GM21825 (cell line): ENCODE data around the gene VTA1.
"Not testable (repeated sequence)": the region's sequence is repeated elsewhere in the genome, so short reads cannot be mapped to it uniquely, and the experiment has no call there.

Source experiments
- ATAC-seq: cut with Tn5 transposase; IDR thresholded peaks from one replicate; pipeline ENCODE4 v1.9.1; 2021; ENCODE audit warnings: mild to moderate bottlenecking, moderate library complexity; ENCODE audit not compliant: unreplicated experiment

Gene VTA1

DNA sequence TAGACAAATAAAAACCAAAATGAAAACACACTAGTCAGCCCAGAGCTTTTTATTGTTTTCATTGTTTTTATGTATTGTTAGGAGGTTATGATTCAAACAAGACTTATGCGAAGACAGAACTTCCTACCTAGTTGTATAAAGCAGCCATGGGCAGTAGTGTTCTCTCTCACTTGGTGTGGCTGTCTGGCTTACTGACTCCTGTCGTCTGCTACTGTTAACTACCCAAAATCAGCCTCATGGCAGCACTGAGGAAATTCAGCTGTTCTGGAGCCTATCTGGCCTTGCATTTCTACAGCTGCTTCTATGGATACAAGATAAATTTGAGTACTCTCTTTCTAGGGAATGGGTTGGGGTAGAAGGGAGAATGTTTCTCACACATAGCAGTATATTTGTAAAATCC, 20.4 kb downstream of the VTA1 start:
- no peak for ATAC-seq

DNA sequence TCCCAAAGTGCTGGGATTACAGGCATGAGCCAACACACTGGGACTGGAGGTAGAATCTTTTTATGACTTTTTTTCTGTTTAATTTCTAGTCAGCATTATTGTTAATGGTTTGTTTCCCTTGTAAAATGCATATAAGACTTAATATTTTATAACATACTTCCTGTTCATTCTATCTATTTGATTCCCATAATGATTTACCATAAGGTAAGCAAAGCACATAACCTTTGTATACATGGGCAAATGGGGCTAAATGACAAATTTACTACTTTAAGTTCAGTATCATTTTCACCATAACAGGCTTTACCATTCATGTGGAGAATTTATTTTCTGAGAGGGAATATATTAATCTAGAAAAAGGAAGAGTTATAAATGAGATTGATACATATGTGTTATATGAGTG, 24.3 kb downstream of the VTA1 start:
- ATAC-seq, result no peak

DNA sequence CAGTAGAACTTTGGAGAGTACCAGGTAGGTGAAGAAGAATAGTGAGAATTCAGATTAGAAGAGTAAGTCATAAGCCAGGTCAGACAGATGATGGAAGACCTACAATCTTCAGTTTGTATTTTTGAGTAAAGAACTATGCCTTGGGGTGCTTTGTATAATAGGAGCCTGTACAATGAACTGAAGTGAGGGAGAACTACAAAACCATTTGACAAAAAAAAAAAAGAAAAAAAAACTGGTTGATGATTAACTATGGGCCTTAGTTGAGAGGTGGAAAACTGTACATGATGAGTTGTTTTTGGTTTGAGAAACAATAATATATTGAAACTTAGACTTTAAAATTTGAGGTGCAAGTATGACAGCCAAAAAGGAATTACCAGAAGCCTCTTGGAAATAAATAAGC, 25.7 kb downstream of the VTA1 start:
- no peak for ATAC-seq

DNA sequence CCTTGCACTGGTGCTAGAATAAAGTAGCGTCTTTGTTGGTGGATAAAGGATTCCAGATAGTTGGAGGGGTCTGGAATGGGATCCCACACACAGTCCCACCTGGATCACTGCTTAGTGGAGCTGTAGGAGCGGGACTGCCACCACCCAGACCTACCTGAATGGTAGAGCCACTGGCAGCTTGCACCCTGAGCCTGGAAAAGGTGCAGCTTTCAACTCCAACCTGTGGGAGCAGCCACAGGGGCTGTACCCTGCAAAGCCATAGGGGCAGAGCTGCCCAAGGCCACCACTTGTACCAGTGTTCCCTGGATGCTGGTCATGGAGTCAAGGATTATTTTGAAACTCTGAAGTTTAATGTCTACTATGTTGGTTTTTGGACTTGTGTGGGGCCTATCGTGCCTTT, 26.9 kb downstream of the VTA1 start:
- ATAC-seq, result no peak

DNA sequence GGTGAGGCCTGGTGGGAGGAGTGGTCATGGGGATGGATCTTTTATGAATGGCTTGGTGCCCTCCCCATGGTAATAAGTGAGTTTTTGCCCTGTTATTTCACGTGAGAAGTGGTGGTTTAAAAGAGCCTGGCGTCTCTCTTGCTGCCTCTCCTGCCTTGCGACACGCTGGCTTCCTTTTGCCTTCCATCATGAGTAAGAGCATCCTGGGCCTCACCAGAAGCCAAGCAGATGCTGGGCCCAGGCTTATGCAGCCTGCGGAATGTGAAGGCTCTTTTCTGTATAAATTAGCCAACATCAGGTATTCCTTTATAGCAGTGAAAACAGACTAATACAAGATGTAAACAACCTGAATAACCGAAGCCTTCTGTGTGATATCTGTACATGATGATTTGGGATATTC, 27.6 kb downstream of the VTA1 start:
- no peak for ATAC-seq

DNA sequence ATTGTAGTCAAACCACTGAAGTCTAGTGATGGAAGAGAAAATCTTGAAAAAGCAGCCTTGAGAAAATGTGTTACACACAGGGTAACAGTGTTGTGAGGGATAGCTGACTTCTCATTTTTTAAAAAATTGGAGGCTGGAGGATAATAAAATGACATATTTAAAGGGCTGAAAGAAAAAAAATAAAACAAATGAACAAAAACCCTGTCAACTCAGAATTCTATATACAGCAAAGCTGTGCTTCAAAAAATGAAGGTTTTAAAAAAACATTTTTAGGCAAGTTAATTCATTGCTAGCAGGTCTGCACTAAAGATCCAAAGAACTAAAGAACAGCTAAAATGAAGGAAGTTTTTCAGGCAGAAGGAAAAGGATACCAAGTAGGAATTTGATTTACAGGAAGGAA, 31.1 kb downstream of the VTA1 start:
- ATAC-seq, result no peak

DNA sequence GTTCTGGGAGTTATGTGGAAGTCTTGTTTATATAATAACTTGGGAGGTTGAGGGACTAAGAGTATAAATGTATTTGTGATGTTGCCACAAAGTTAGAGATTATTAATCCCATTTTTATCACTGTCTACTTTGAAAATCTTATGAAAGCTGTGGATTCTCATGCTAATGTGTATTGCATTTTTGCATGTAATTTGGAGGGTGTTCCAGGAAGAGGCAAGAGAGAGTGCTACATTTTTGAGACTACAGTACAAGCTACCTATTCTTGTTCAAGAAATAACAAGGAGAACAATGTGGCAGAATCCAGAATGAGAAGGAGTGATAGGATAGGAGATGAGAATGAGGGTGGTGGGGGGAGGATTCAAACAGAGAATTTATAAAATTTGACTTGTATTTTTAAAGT, 34.9 kb downstream of the VTA1 start:
- ATAC-seq, result no peak

DNA sequence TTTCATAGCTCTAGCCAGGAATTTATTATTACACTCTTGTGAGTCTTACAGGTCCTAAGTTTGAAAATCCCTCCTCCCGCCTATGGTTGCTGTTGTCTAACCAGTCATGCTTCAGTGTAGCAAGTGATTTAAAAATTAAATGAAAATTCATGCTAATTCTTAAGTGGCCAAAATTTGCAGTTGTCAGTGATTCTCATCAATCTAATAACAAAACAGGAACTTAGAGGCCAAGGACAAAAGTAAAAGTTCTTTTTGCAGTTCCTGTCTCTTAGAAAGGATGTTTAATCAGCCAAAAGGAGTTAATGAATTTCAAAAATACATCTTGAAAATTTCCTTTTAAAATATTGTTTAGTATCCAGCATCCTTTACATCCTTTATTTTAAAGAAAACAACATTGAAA, 36.3 kb downstream of the VTA1 start:
- no peak for ATAC-seq

DNA sequence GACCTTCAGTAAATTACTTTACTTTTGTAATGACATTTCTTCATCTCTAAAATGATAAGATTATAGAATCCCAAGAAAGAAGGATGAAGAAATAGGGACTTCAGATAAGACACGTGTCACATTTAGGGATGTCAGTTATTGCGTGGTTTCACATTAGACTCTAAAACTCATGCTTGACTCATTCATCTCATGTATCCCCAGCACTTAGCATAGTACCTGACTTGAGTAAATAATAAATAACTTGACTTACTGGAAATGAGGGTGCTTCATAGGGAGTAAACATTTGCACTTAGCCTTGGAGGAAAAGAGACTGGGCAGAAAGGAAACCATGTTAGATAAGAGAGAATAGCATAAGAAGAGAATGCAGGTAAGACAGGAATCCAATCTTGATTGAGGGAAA, 37.2 kb downstream of the VTA1 start:
- no peak for ATAC-seq

DNA sequence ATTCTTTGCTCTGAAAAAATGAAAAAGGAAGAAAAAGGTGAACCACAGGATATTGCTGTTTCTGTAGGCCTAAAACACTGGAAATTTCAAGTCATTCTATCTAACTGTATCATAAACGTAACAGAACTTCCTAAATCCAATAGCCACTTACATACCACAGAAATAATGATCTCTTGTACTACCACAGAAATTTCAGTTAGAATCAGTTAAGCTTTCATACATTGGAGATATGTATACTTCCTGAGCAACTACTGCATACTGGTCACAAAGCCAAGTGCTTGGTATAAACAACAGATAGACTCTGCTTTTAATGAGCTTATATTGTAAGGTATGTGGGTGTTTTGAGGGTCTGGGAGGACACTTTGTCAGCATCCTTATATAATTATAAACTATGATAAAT, 38.6 kb downstream of the VTA1 start:
- ATAC-seq, result no peak

DNA sequence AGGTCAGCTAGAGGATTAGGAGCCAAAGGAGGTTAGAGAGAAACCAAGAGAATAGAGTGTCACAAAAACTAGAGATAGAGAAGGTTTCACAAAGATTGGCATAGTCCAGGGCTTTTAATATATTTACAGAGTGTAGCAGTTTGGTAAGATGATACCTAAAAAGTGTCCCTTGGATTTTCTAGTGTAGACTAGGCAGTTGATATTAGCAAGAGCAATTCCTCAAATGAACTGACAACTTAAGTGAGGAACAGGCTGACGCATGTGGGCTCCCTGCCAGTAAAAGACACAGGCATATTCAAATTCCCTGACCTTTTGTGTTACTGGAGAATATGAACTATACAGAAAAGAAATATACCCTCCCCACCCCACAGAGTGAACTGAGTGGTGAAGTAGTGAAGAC, 40.1 kb downstream of the VTA1 start:
- ATAC-seq, result no peak

DNA sequence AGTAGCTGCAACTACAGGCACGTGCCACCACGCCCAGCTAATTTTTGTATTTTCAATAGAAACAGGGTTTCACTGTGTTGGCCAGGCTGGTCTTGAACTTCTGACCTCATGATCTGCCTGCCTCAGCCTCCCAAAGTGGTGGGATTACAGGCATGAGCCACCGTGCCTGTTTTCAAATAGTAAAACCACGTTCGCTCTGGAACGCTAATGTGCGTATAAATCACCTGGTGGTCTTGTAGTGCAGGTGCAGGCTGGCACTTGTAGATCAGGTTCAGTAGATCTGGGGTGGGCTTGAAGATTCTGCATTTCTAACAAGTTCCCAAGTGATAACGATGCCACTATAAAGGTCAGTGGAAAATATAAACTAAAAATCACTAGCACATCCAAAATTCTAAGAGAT, 41.3 kb downstream of the VTA1 start:
- not testable (repeated sequence) for ATAC-seq

DNA sequence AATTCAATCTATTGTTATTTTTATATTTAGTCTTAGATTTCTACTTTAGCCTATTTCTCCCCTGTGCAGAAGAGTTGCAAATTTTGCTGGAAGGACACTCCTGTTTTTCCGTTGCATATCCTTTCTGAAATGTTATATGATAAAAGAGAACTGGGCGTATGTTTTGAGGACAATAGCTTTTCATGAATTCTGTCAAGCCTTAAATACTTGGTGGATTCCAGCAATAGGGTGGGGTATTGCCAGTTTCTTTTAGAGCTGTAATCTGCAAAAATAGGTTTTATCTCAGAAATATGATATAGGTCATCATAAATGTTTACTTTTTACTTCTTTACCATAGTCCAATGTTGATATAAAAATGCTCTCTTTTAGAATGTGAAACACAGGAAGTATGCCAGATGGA, 42.0 kb downstream of the VTA1 start:
- no peak for ATAC-seq

DNA sequence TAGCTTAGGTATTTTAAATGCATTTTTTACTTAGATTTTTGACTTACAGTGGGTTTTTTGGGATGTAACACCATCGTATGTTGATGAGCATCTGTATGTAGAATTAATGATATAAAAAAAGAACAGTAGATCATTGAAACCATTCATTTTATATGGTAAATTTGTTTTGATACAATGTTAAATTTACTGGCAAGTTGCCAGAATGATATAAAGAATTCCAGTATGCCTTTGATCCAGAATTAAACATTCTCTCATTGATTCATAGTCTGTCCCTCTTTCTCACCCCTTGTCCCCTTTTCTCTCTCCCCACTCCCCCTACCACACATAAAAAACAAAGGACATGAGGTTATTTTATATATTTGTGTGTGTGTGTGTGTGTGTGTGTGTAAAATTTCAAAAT, 45.3 kb downstream of the VTA1 start:
- ATAC-seq, result no peak

DNA sequence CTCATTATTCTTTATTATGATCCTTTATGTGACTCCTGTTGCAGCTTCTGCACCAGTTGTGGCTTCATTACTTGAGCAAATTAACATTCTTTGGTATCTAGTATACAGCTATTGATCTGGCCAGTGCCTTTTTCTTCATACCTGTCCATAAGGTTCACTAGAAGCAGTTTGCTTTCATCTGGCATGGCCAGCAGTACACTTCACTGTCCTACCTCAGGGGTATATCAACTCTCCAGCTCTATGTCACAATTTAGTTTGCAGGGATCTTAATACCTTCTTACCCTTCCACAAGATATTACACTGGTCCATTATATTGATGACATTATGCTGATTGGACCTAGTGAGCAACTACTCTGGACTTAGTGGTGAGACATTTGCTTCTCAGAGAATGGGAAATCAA, 46.6 kb downstream of the VTA1 start:
- no peak for ATAC-seq

DNA sequence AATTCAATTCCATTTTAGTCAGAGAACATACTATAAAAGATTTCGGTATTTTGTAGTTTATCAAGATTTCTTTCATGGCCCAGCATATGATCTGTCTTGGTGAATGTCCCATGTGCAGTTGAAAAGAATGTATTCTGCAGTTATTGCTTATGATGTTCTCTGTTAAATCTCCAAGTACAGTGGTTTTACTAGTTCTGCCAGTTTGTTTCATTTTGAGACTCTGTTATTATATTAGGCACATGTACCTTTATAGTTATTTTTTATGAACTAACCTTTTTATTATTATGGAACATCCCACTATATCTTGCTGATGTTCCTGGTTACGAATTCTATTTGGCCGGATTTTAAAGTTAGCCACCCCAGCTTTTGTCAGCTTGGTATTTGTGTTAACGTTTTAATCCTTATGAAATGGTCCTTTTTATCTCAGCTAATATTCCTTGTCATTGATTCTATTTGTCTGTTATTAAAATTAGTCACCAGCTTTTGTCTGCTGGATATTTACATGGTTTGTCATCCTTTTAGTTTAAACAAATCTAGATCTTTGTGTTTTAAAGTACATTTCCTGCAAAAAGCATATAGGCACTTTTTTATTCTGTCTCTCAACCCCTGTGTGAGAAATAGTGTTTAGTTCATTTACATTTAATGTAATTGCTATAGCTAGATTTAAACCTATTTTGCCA, 48.9 kb downstream of the VTA1 start:
- no peak for ATAC-seq

DNA sequence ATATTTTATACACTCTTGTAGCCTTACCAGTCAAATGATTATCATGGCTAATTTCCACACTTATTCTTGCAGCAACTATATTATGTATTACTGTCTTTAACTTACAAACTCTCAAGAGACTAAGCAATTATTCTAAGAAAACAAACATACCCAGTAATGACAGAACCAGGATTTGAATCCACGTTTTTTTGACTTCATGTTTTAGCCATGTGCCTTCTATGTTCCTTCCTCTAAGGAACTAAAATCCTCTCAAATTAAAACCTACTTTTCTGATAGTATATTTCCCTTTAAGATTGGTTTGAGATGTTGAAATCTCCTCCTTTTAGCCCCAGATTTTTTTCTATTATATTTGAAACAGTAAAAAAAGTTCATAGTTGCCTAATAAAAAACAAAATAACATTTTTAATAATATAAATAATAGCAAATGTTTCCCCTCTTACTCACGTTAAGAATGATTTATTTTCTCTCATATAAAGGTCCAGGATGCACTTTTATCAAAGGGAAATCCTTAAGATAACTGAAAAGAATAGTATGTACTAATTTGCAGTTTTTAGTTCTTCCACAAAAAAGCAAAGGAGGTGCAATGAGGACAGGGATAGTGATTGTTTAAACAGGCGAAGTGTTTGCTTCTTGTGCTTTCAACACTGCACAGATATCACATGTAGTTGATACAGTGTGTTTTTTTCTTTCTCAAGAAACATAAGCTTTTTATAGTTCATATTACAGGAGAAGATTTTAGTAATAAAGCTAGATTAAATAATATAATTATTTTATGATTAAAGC, 54.0 kb downstream of the VTA1 start:
- ATAC-seq, result no peak

DNA sequence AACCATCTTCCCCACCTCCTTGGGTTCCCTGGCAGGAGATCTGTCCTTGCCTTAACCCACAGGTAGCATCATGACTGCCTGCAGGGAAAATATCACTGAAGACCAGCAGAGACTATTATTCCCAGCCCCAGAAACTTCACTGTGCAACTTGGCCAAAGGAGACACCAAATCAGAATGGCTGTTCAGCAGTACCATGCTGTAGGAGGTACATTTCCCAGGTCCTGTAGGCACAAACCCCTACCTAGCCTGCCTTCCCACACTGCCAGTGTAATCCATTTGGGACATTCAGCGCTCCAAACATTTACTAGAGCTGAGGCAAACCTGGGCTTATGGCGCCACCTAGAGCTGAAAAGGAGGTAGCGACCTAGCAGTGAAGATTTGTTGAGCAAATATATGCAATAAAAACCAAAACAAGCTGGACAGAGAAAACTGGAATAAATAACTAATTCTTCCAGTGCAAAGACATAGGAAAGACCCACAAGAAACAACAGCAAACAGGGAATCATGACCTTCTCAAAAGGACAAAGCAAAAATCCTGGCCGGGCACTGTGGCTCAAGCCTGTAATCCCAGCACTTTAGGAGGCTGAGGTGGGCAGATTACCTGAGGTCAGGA, 60.3 kb downstream of the VTA1 start:
- no peak for ATAC-seq

DNA sequence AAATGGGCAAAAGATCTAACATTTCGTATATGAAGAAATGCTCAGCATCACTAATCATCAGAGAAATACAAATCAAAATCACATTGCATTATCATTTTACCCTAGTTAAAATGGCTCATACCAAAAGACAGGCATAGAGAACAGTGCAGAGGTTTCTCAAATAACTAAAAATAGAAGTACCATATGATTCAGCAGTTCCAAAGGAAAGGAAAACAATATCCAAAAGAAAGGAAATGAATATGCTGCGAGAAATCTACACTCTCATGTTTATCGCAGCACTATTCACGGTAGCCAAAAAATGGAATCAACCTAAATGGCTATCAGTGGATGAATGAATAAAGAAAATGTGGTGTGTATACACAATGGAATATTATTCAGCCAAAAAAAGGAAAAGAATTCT, 63.5 kb downstream of the VTA1 start:
- no peak for ATAC-seq

DNA sequence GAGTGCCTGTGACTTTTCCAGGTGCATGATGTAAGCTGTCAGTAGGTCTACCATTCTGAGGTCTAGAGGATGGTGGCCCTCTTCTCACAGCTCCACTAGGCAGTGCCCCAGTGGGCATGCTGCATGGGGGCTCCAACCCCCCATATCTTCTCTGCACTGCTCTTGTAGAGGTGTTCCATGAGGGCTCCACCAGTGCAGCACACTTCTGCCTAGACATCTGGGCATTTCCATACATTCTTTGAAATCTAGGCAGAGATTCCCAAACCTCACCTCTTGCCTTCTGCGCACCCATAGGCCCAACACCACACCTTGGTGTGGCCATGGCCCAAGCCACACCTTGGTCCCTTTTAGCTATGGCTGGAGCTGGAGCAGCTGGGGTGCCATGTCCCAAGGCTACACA, 66.3 kb downstream of the VTA1 start:
- ATAC-seq, result no peak

DNA sequence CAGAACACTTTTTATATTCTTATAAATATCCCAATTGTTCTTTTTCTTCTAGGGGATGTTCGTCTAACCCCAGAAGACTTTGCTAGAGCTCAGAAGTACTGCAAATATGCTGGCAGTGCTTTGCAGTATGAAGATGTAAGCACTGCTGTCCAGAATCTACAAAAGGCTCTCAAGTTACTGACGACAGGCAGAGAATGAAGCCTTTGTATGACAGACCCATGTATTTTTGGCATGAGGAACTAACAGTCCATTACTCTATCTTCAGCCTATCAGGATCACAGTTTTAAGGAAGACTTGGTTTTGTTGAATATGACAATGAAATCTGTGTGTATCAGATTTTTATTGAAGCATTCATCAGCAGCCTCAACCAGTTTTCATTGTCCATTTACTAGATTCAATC, 71.4 kb downstream of the VTA1 start:
- no peak for ATAC-seq

DNA sequence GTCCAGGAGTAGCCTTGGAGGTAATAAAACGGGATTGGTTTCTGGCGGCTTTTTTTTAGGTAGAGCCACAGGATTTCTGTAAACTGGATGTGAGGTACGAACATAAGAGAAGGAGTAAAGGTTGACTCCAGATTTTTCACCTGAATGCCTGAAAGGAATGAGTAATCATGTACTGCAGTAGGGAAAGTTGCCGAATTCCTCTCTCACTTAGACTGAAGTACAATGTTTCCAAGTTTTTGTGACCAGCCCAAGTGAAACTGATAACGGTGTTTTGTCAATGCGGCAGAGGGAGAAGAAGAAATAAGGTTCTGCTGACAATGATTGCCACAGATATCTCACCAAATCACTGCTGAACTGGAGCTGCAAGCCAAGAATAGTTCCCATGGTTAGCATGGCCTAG, 75.0 kb downstream of the VTA1 start:
- ATAC-seq, result no peak
